GM10266 (cell line): ENCODE data around the gene SLC22A5.

ENCODE experiments used
- DNase-seq: peaks from one replicate; pipeline ENCODE4 v3.0.0; 2012; ENCODE audit errors: extremely low spot score
- CTCF ChIP-seq: IDR thresholded peaks from 2 replicates; pipeline ENCODE4 v1.5.1; 2012; ENCODE audit warnings: mild to moderate bottlenecking, low read depth; ENCODE audit not compliant: control insufficient read depth, insufficient read depth; ENCODE audit errors: missing control alignments

Gene SLC22A5

GRCh38 chr5:132406144-132406783, 36.8 kb downstream of the SLC22A5 start:
- TF ChIP-seq CTCF = no peak
- no peak for DNase-seq

- no peak for TF ChIP-seq CTCF
- DNase-seq = no peak
Measured at GRCh38 chr5:132407970-132408369, 38.5 kb downstream of the SLC22A5 start.

GRCh38 chr5:132408456-132408855, 38.9 kb downstream of the SLC22A5 start:
- DNase-seq = no peak
- no peak for TF ChIP-seq CTCF

- no peak for DNase-seq
- TF ChIP-seq CTCF = no peak
Measured at GRCh38 chr5:132408965-132409364, 39.5 kb downstream of the SLC22A5 start.

GRCh38 chr5:132410451-132411303, 41.2 kb downstream of the SLC22A5 start:
- peak; percentile 53 for TF ChIP-seq CTCF
- peak; percentile 89 for DNase-seq

DNA sequence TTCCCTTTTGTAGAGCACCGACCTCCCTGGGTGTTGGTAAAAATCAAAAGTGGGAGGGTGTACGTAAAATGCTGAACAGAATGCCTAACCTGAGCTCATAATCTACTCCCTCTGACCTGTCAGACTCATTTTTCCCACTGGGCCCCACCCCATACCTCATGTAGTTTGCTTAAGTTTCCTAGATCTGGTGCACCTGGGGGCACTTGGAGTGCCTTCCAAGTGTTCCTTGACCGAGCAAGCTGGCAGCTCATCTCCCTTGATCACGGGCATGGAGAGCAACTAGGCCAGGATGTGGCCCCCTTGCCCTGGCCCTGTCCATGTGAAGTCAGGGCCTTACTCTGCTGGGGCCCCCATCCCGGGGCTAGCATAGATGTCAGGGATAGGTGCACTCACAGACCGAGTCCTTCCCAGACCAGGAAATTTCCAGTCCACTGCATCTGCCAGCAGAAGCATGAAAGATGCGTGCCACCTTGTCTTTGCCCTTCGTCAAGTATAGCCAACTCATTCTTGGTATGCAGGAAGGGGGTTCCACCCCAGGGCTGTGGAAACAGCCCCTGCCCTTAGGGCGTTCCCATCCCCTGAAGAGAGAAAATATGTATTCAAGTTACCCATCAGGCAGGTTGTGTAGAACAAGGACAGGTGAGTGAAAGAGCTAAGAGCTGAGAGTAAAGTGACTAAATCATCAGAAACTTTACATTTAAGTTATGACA, 41.9 kb downstream of the SLC22A5 start:
- DNase-seq = no peak
- TF ChIP-seq CTCF = no peak
